Ureter (tissue), 1 donor: Measurements from ENCODE around the gene RGMA. TPM values are rescaled to one million over a fixed set of nuclear protein-coding genes. Genes with fewer than 3 reads are reported as not detected.

Experiments
- DNase-seq: peaks from one replicate; pipeline ENCODE4 v3.0.0-alpha.2; 2020; ENCODE audit warnings: low spot score
- total RNA-seq: library from RNA; stranded (reverse); gene quantifications from one replicate; pipeline ENCODE4 v1.2.4, GENCODE V29; 2023
- donor health status: DM: yes; HTN: yes; CAD: no.

RGMA gene
- total RNA-seq, 1 donor from 2014 or later = 6.4 TPM

- DNase-seq = no peak
These were observed 4.8 kb upstream of the RGMA start for GRCh38 chr15:93093765-93094164.

DNA sequence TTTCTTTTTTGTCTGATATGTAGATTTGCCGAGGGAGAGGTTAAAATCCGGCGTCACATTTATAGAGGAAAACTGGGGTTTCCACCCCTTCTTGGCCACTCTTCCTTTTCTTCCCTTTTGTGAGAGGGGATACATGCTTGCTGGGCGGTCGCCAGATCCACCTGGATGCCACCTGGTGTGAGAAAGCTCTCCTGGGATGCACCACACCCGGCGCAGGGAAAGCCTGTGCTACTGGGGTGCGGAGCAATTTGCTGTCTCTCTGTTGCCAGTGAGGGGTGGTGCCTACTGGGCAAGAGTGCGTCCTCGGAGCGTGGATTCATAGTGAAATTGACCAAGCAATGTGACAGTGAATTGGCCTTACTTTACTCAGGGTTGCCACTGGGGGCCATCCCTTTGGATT, 2.5 kb upstream of the RGMA start:
- no peak for DNase-seq

DNA sequence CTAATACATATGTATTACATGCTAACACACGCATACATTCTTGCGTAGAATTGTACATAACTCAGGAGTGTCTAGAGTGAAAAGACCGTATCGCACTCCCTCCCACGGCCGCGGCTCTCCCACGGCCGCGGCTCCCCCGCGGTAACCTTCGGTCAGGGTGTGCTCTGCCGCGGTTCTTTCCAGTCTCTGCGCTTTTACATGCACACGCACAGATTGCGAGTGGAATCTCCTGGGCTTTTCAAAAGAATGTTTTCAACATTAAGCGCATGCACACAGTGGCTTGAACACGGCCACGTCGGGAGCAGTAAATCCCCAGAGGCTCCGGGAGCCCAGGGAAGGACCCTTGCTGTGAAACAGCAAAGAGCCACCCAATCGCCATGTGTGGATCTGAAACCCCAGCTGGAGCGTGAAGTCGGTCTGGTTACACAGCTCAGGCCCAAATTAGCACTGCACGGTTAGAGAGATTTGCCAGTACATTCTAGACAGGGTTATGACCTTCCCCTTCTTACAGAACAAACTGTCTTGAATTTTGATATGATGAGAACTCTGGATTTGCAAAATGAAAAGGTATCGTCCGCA, 805 bp upstream of the RGMA start:
- DNase-seq = no peak

DNA sequence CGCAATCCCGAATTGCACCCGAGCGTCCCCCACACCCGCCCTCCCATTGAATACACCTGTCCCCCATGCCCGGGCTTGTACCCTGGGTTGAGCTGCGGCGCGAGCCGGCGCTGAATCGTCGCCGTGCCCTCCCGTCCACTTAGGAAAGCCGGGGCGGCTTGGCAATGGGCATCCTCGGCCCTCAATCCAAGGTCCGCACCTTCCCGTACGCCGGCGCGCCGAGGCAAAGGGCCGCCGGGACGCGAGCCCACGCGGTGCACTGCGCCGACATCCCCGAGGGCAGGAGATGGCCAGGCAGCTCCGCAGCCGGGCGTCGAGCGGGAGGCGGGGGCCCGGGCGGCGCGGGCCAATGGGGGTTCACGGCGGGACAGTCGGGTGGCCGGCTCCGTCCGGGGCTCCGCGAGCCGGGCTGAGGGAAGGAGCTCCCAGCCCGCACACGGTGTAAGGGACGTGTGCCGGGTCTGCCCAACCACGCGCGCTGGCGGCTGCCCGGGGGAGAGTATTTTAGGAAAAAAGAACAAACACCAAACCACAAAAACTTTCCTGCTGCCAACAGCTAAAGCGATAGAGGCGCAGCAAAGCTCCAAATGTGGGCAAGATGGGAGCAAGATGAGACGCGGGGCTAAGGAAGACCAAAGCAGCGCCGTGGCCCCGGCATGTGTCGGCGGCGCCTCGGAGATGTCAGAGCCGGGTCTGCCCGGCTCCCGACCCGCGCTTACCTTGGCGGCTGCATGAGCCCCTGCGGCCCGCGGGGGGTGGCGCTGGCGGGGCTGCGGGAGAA, 621 bp downstream of the RGMA start:
- DNase-seq = no peak

- DNase-seq = peak; percentile 84
These were observed 1.2 kb downstream of the RGMA start for GRCh38 chr15:93087825-93088199.

DNA sequence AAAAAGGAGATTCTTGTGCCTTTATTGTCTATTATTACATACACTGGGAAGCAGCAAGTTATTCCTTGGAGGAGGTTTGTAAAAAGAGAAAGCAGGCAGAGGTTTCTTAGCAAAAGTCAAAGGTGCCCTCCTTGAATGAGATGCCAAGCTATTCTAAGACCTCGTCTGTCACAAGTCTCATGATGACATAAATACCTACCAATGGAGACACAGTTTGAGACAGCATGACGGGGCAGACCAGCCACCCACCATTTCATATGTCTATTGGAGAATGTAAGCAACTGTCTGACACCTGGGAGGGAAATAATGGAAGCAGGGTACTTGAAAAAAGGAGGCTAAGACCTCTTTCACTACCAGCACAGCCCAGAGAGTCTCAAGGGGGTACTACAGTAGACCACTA, 2.2 kb downstream of the RGMA start:
- no peak for DNase-seq

GRCh38 chr15:93085692-93086091, 3.3 kb downstream of the RGMA start:
- no peak for DNase-seq

GRCh38 chr15:93082861-93083260, 6.2 kb downstream of the RGMA start:
- DNase-seq = no peak

GRCh38 chr15:93081399-93081798, 7.6 kb downstream of the RGMA start:
- no peak for DNase-seq

DNA sequence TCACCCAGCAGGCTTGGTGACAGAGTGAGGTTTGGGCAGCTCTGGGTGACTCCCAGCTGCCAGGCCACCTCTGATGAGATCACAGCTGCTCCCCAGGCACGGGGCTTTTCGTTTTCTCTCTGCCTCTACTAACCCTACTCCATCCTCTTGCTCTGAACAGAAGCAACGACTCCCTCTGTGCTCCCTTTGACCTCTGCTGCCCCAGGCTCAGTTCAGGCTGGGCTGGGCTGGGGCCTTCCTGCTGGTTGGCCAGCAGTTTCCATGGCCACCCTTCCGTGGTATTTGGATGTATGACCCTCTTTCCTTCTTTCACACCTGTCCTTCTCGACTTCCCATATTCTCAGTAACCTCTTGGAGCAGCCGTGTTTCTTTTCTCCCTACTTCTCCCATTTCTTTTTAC, 8.6 kb downstream of the RGMA start:
- no peak for DNase-seq

DNA sequence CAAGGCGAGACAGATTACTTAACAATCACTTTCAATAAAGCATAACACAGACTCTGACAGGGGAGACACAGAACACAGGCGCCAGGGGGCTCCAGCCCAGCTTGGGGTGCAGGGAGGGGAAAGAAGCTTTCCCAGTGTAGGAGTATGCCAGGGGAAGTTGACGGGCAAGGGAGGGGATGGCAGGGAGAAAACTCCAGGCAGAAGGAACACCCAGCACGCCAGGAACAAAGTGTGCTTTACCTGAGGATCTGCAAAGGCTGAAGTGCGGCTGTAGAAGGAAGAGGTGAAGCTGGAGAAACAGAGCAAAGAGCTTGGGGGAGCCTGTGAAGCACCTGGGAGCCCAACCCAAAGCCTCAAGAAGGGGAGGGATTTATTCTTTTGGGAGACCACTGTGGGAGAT, 12.1 kb downstream of the RGMA start:
- no peak for DNase-seq

- DNase-seq = no peak
These were observed 12.8 kb downstream of the RGMA start for GRCh38 chr15:93076217-93076616.

- DNase-seq = no peak
These were observed 14.4 kb downstream of the RGMA start for GRCh38 chr15:93074599-93074998.

DNA sequence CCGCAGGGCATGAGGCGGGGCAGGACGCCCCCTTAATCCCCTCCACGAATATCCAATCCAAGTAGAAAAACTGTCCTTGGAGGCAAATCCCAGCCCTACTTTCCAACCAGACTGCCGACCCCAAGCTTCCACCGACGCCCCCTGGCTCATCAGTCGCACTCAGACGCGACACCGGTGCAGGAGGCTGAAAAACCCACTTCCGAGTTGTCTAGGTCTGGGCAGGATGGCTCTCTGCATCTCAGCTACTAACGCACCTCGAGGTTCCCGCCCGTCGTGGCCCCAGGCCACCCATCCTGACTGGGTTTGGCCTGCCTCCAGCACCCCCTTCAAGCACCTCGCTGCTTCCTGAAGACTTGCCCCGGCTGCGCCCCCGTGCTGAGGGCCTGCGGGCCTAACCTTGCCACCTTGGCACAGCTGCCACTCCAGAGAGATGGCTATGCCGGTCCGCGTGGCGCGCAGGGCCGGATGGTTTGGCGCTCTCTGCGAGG, 15.5 kb downstream of the RGMA start:
- DNase-seq = no peak

DNA sequence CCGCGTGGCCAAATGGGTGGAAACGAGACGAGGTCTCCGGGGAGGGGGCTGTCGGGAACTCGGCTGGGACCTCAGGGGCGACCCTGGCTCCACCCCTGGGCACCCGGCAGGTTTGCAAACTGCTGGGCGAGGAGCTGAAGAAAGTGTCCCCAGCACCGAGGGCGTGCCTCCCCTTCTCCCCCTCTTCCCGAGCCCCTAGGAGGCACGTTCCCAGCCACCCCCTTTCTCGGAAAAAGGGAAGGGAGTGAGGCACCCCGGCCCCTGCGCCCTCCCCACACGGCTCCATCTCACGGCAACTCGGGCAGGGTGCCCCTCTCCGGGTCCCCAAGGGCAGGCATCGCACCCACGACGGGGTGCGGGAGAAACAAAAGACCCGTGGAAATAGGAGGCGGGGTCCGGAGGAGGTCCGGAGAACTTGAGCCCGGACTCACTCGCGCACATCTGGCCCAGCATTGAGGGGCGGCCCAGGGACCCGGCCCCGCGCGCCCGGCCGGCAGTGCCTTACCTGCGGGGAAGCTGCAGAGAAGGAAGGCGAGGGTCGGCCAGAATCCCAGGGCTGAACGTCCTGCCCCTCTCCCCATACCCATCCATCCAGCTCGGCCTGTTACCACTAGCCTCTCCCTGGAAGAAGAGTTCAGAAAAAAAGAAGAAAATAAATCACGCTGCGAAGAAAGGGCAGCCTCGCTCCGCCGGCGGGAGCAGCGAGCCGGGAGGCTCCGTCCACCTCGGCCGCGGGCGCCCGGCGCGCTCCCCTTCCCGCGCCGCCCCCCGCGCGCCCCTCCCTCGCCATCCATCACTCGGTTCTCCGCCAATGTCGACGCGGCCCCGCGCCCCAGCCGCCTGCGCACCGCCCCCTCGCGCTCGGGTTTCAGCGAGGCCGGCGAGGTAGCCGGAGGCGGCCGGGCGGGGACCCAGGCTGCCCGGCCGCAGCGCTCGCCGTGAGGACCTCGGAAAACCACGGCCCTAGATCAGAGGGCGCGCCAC, 16.3 kb downstream of the RGMA start:
- DNase-seq = peak; percentile 75

DNA sequence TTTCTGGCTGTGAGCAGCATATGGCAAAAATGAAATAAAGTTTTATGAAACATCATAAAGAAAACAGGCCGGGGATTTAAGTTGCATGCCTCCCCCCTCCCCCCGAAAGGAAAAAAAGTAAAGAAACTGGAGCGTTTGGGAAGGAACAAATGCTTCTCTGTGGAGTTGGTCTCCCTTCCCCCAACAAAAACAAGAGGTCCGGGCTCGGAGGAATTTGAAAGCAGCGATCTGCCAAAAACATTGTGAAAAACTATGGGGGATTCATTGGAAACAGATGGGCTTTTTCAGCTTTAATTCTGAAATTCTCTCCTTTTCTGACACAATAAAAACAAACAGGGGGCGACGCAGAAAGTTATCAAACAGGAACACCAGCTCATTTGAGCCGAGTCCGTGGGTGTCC, 17.0 kb downstream of the RGMA start:
- no peak for DNase-seq

- no peak for DNase-seq
These were observed 17.5 kb downstream of the RGMA start for GRCh38 chr15:93071469-93071936.

- no peak for DNase-seq
These were observed 18.3 kb downstream of the RGMA start for GRCh38 chr15:93070551-93071296.

- no peak for DNase-seq
These were observed 18.9 kb downstream of the RGMA start for GRCh38 chr15:93070132-93070531.

- DNase-seq = no peak
These were observed 20.3 kb downstream of the RGMA start for GRCh38 chr15:93068581-93069199.

DNA sequence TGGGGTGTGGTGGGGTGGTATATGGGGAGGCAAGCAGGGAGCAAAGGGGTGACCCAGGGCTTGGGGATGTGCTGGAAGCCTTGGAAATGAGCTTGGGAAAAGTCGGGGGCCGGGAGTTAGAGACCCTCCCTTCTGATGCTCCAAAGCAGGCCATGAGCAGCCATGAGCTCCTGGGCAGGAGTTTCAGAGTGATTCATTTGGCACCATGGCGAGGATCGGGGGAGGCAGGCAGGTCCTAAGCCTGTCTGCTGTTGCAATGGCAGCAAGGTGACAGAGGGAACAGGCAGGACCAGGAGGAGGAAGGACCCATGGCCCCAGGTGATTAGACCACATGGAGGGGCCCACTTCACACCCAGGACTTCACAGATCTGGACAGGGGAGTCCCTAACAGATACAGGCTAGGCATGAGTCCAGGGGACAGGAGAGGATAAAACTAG, 21.3 kb downstream of the RGMA start:
- DNase-seq = no peak
